Mesodermal cell (in vitro differentiated cells): ENCODE results near the gene ATP11A.
A peak's percentile ranks its signal among the peaks of the same experiment; 100 is the strongest.

Source experiments
- H3K27ac ChIP-seq: 2 replicates; pipeline ENCODE4 v1.7.0; 2013; ENCODE audit warnings: mild to moderate bottlenecking, low read depth, low read length, moderate library complexity; ENCODE audit not compliant: severe bottlenecking
- H3K36me3 ChIP-seq: 2 replicates; pipeline ENCODE4 v1.7.1; 2013; ENCODE audit warnings: mild to moderate bottlenecking, low read length, moderate library complexity; ENCODE audit not compliant: control insufficient read depth, insufficient read depth
- H3K4me1 ChIP-seq: one replicate; pipeline ENCODE4 v1.7.1; 2013; ENCODE audit warnings: mild to moderate bottlenecking, low read length; ENCODE audit not compliant: insufficient read depth, control insufficient read depth, poor library complexity, severe bottlenecking
- H3K4me3 ChIP-seq: 2 replicates; pipeline ENCODE4 v1.7.0; 2013; ENCODE audit warnings: low read length, control low read depth, mild to moderate bottlenecking; ENCODE audit not compliant: insufficient read depth, poor library complexity, severe bottlenecking; ENCODE audit errors: extremely low read depth
- H3K9me3 ChIP-seq: 2 replicates; pipeline ENCODE4 v1.7.1; 2013; ENCODE audit warnings: mild to moderate bottlenecking, low read length, moderate library complexity; ENCODE audit not compliant: control insufficient read depth
- WGBS, 2 experiments: methylation state at CpG; one replicate each; pipeline ENCODE4 v1.1.5; 2013; ENCODE audit warnings: missing lambda C conversion rate in 2 of 2; ENCODE audit not compliant: insufficient coverage in 2 of 2; 5-methylcytosine and 5-hydroxymethylcytosine counted together

Gene ATP11A

GRCh38 chr13:112712451-112713207, 22.8 kb downstream of the ATP11A start:
- H3K36me3 ChIP-seq: peaks cover 12% of the 10 kb centered on the region
- peaks cover 50% of the 10 kb centered on the region for H3K4me1 ChIP-seq
- peaks cover 6% of the 10 kb centered on the region for H3K9me3 ChIP-seq
- 89 to 93% methylated on average over 15 to 17 of the region's 20 CpGs for WGBS, 2 experiments
- H3K4me3 ChIP-seq: peak overlapping the region; percentile 16
- H3K27ac ChIP-seq: peak overlapping the region; percentile 96

DNA sequence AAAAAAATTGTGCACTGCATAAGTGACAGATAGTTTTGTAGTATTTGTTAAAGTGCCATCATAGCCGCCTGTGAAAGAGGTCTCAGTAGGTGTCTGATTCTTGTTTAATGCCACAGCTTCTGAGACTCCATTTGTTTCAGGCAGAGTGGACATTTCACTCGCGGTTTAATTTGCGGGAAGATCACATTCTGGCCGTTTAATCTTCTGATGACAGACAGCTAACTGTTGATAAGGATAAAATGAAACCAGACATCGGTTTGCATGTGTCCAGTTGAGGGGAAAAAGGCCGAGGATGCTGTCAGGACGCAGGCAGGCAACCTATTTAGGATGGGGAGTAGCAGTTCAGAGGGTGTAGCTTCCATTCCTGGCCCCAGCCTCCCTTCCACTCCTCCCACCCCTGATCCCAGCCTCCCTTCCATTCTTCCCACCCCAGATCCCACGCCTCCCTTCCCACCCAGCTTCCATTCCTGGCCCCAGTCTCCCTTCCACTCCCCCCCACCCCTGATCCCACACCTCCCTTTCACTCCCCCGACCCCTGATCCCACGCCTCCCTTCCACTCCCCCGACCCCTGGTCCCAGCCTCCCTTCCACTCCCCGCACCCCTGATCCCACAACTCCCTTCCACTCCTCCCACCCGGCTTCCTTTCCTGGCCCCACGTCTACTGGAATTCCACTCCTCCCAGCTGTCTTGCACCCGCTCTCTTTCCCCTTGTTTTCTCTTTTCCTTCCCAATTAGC, 23.8 kb downstream of the ATP11A start:
- Histone ChIP-seq H3K9me3 (peaks cover 6% of the 10 kb centered on the region), H3K36me3 (peaks cover 11% of the 10 kb centered on the region), H3K4me3 (no peak overlapping the region), H3K4me1 (peaks cover 47% of the 10 kb centered on the region), H3K27ac (no peak overlapping the region)
- 79 to 90% methylated on average over 14 to 15 of the region's 16 CpGs for WGBS, 2 experiments

DNA sequence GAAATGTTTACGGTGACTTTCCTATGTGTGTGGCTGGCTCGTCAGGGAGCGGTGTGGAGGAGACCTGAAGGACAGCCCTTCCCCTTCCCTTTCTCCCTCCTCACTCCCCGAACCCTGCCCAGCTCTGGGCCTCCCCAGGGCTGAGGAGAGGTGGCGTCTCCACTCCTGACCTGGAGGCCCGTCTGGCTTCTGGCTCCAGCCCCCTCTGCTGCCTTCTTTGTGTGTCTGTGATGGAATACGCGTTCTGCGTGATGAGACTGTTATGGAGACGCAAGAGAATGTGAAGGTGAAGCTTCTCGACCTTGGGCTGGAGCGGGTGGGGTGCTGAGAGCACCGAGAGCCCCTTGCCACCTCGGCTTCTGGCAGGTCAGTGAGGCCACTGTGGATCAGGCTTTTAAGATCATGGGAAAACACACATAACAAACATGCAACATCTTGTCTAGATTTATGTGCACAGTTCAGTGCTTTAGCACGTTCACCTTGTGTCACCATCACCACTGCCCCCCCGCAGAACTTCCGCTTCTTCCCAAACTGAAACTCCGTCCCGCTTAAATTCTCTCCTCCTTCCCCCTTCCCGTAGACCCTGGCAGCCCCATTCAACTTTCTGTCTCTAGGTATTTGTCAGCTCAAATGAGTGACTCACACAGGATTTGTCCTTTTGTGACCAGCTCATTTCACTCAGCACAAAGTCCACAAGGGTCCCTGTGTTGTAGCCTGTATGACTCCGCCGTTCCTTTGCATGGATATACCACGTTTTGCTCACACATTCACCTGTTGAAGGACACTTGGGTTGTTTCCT, 24.7 kb downstream of the ATP11A start:
- Histone ChIP-seq H3K9me3 (peaks cover 6% of the 10 kb centered on the region), H3K36me3 (peaks cover 16% of the 10 kb centered on the region), H3K4me3 (no peak overlapping the region), H3K27ac (no peak overlapping the region), H3K4me1 (peaks cover 44% of the 10 kb centered on the region)
- WGBS, 2 experiments: 87 to 89% methylated on average over 16 of the region's 23 CpGs

DNA sequence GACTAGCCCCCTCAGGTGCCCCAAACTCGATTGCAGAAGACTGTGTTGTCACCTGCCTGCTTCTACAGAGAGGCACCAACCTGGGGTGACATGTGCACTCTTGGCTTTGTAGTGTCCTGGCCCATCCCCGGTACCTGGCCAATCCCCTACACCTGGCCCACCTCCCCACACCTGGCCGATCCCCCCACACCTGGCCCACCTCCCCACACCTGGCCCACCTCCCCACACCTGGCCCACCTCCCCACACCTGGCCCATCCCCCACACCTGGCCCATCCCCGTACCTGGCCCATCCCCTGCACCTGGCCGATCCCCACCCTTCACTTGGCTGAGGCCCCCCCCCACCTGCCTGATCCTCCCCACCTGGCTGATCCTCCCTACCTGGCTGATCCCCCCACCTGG, 25.4 kb downstream of the ATP11A start:
- Histone ChIP-seq H3K9me3 (peaks cover 6% of the 10 kb centered on the region), H3K36me3 (peaks cover 16% of the 10 kb centered on the region), H3K4me1 (peaks cover 37% of the 10 kb centered on the region), H3K27ac (no peak overlapping the region), H3K4me3 (no peak overlapping the region)
- WGBS, 2 experiments: 88 to 97% methylated on average over 1 to 3 of the region's 5 CpGs

GRCh38 chr13:112715715-112716460, 26.1 kb downstream of the ATP11A start:
- Histone ChIP-seq H3K9me3 (peaks cover 6% of the 10 kb centered on the region), H3K4me3 (no peak overlapping the region), H3K4me1 (peaks cover 32% of the 10 kb centered on the region), H3K36me3 (peaks cover 16% of the 10 kb centered on the region), H3K27ac (no peak overlapping the region)
- 90 to 98% methylated on average over 6 to 12 of the region's 13 CpGs for WGBS, 2 experiments

DNA sequence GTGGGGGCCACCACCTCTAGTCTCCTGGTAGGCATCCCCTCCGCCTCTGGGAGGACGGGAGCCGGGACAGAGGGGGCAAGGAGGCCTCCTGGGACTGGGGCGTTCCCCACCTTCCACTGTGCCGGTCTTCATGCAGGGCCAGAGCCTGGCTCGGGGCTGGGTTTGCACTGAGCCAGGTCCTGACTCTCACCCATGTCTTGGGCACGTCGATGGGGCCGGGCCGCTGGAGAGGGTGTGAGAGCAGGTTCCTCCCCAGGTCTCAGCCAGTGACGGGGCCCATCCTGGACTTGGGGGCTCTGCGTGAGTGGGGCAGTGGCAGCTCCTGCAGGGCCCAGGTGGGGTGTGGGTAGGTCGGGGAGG, 26.6 kb downstream of the ATP11A start:
- H3K4me3 ChIP-seq: no peak overlapping the region
- peaks cover 16% of the 10 kb centered on the region for H3K36me3 ChIP-seq
- H3K9me3 ChIP-seq: peaks cover 6% of the 10 kb centered on the region
- H3K4me1 ChIP-seq: peaks cover 29% of the 10 kb centered on the region
- WGBS, 2 experiments: 93 to 94% methylated on average over 12 to 13 of the region's 13 CpGs
- H3K27ac ChIP-seq: no peak overlapping the region

GRCh38 chr13:112716841-112717520, 27.1 kb downstream of the ATP11A start:
- Histone ChIP-seq H3K27ac (no peak overlapping the region), H3K4me1 (peaks cover 29% of the 10 kb centered on the region)
- 99 to 100% methylated on average over 2 to 10 of the region's 14 CpGs for WGBS, 2 experiments

GRCh38 chr13:112718318-112718717, 28.5 kb downstream of the ATP11A start:
- Histone ChIP-seq H3K27ac (no peak overlapping the region), H3K36me3 (peaks cover 16% of the 10 kb centered on the region), H3K9me3 (peaks cover 9% of the 10 kb centered on the region), H3K4me3 (no peak overlapping the region), H3K4me1 (peaks cover 32% of the 10 kb centered on the region)
- 94 to 99% methylated on average over 9 of the region's 9 CpGs for WGBS, 2 experiments

More at GRCh38 chr13:112716841-112717520, 27.1 kb downstream of the ATP11A start:
- H3K4me3 ChIP-seq: no peak overlapping the region
- peaks cover 9% of the 10 kb centered on the region for H3K9me3 ChIP-seq
- H3K36me3 ChIP-seq: peaks cover 16% of the 10 kb centered on the region

GRCh38 chr13:112719016-112719415, 29.2 kb downstream of the ATP11A start:
- no peak overlapping the region for H3K27ac ChIP-seq
- peaks cover 16% of the 10 kb centered on the region for H3K36me3 ChIP-seq
- peaks cover 32% of the 10 kb centered on the region for H3K4me1 ChIP-seq
- no peak overlapping the region for H3K4me3 ChIP-seq
- WGBS, 2 experiments: 85 to 88% methylated on average over 8 to 9 of the region's 11 CpGs
- H3K9me3 ChIP-seq: peaks cover 9% of the 10 kb centered on the region

- H3K36me3 ChIP-seq: peaks cover 14% of the 10 kb centered on the region
- peaks cover 30% of the 10 kb centered on the region for H3K4me1 ChIP-seq
- 84 to 91% methylated on average over 2 of the region's 2 CpGs for whole genome bisulfite sequencing, 2 experiments
- no peak overlapping the region for H3K27ac ChIP-seq
- peaks cover 7% of the 10 kb centered on the region for H3K9me3 ChIP-seq
- no peak overlapping the region for H3K4me3 ChIP-seq
Measured at GRCh38 chr13:112719556-112719955, 29.7 kb downstream of the ATP11A start.
